PC-9 (cell line): ENCODE measurements around the gene PEMT. TPM values are rescaled to one million over a fixed set of nuclear protein-coding genes. Genes with fewer than 3 reads are reported as not detected.
"Not testable (repeated sequence)": the region's sequence is repeated elsewhere in the genome, so short reads cannot be mapped to it uniquely, and the experiment has no call there.

Experiments
- BruUV-seq: library from RNA; stranded (reverse); fragments of 400-500 nt; replicated peaks from 2 replicates; lab custom pipeline; 2021; lab: Mats Ljungman, UMichigan
- CTCF ChIA-PET: fragments of 300-600 bp; sonication (Branson Sonifier 250); formaldehyde crosslinking; loops from one replicate; lab custom pipeline; 2022; ENCODE audit warnings: antibody characterized with exemption; lab: Charles Lee
- POLR2A ChIA-PET: fragments of 300-600 bp; sonication (Branson Sonifier 250); formaldehyde crosslinking; loops from one replicate; lab custom pipeline; 2022; ENCODE audit warnings: antibody characterized with exemption; ENCODE audit not compliant: unreplicated experiment; lab: Charles Lee
- DNase-seq, 2 experiments: peaks; one replicate each; pipeline versions ENCODE4 v3.0.0 to v3.0.0-alpha.2; 2015 to 2022; ENCODE audit warnings: mixed read lengths in 1 of 2
- H2AFZ ChIP-seq: fragments of 200-600 bp; sonication (generic); 2 replicates; pipeline ENCODE4 v1.8.1; 2017; ENCODE audit warnings: antibody characterized with exemption
- H3F3A ChIP-seq: fragments of 200-600 bp; sonication (generic); 2 replicates; pipeline ENCODE4 v1.8.1; 2017; ENCODE audit warnings: antibody characterized with exemption, mild to moderate bottlenecking, low read depth; ENCODE audit not compliant: insufficient read depth
- H3K27ac ChIP-seq: fragments of 200-600 bp; sonication (generic); 2 replicates; pipeline ENCODE4 v1.6.1; 2016; ENCODE audit warnings: mixed run types
- H3K27me3 ChIP-seq: fragments of 200-600 bp; sonication (generic); 2 replicates; pipeline ENCODE4 v1.6.1; 2016; ENCODE audit warnings: low read depth, mixed run types; ENCODE audit not compliant: insufficient read depth
- H3K36me3 ChIP-seq: fragments of 200-600 bp; sonication (generic); 2 replicates; pipeline ENCODE4 v1.6.1; 2016; ENCODE audit warnings: low read depth, mixed run types
- H3K4me1 ChIP-seq: fragments of 200-600 bp; sonication (generic); replicated peaks from 2 replicates; pipeline ENCODE4 v1.6.1; 2016; ENCODE audit warnings: mixed run types; ENCODE audit not compliant: insufficient read depth
- H3K4me2 ChIP-seq: fragments of 200-600 bp; sonication (generic); 2 replicates; pipeline ENCODE4 v1.6.1; 2017; ENCODE audit warnings: mixed run types
- H3K4me3 ChIP-seq: fragments of 200-600 bp; sonication (generic); 2 replicates; pipeline ENCODE4 v1.6.1; 2016; ENCODE audit warnings: mixed run types
- H3K79me2 ChIP-seq: fragments of 200-600 bp; sonication (generic); 2 replicates; pipeline ENCODE4 v1.6.1; 2017; ENCODE audit warnings: low read depth, mixed run types
- H3K9me2 ChIP-seq: fragments of 200-600 bp; sonication (generic); 2 replicates; pipeline ENCODE4 v1.8.1; 2017; ENCODE audit warnings: mild to moderate bottlenecking; ENCODE audit not compliant: insufficient read depth
- H3K9me3 ChIP-seq: fragments of 200-600 bp; sonication (generic); 2 replicates; pipeline ENCODE4 v1.8.1; 2016; ENCODE audit warnings: low read depth; ENCODE audit not compliant: insufficient read depth
- H4K20me1 ChIP-seq: fragments of 200-600 bp; sonication (generic); 2 replicates; pipeline ENCODE4 v1.8.1; 2017; ENCODE audit not compliant: insufficient read depth
- CTCF ChIP-seq: fragments of 200-600 bp; sonication (generic); conservative IDR thresholded peaks from 2 replicates; pipeline ENCODE4 v1.6.1; 2017; ENCODE audit warnings: mixed run types, antibody characterized with exemption, mild to moderate bottlenecking, moderate library complexity
- EZH2 ChIP-seq: fragments of 200-600 bp; sonication (generic); IDR thresholded peaks from 2 replicates; pipeline ENCODE4 v1.8.0; 2017; ENCODE audit warnings: antibody characterized with exemption, low read depth
- intact Hi-C: fragments of 100-400 bp; cut with micrococcal nuclease; formaldehyde crosslinking; loops from one replicate; pipeline ENCODE4 v1.10.0; 2022; ENCODE audit not compliant: unreplicated experiment
- total RNA-seq: library from RNA; stranded (reverse); gene quantifications from 2 replicates; pipeline ENCODE4 v1.2.3, GENCODE V29; 2021

PEMT gene
- total RNA-seq, 1 experiment from 2014 or later, result 61.2 TPM

GRCh38 chr17:17636272-17636885 is 44.9 kb upstream of the PEMT start:
- no peak for DNase-seq
- intact Hi-C loops, result no loop called here
- no TSS peak for BruUV-seq
- no peaks in the 10 kb centered on the region for H3K79me2 ChIP-seq
- H3K4me1 ChIP-seq, result no peaks in the 10 kb centered on the region
- no peaks in the 10 kb centered on the region for H3K9me2 ChIP-seq
- no peaks in the 10 kb centered on the region for H3K36me3 ChIP-seq
- POLR2A ChIA-PET, result no interaction called here
- CTCF ChIA-PET, result interaction anchor here (1.0 kb wide), 1 partner anchor 13 kb away, joined by 7 read pairs; no protein-coding TSS in a partner anchor
- no peak overlapping the region for H3K4me3 ChIP-seq
- TF ChIP-seq CTCF (no peak), EZH2 (no peak)
- H3K27ac ChIP-seq, result no peak overlapping the region
- H4K20me1 ChIP-seq, result no peaks in the 10 kb centered on the region
- H2AFZ ChIP-seq, result no peak overlapping the region
- no peak overlapping the region for H3K4me2 ChIP-seq
- H3F3A ChIP-seq, result no peaks in the 10 kb centered on the region; the same call in 1 of the 2 replicates
- H3K9me3 ChIP-seq, result no peaks in the 10 kb centered on the region
- H3K27me3 ChIP-seq, result no peaks in the 10 kb centered on the region

GRCh38 chr17:17635537-17636271 is 44.2 kb upstream of the PEMT start:
- H3K4me1 ChIP-seq, H3K79me2 ChIP-seq, H3K4me3 ChIP-seq, H3K27me3 ChIP-seq, H3K9me3 ChIP-seq, H2AFZ ChIP-seq, H3K9me2 ChIP-seq, H3K4me2 ChIP-seq, H3K36me3 ChIP-seq, H4K20me1 ChIP-seq, H3K27ac ChIP-seq, intact Hi-C loops, POLR2A ChIA-PET, H3F3A ChIP-seq, BruUV-seq, DNase-seq: not testable (repeated sequence)
- CTCF ChIA-PET, result interaction anchor here (0.7 to 1.0 kb wide), 2 partner anchors 12 to 22 kb away, joined by 7 to 11 read pairs; no protein-coding TSS in a partner anchor

- Histone ChIP-seq H3K4me1 (no peaks in the 10 kb centered on the region), H3K27me3 (no peaks in the 10 kb centered on the region), H3K27ac (no peak overlapping the region), H3K4me3 (no peak overlapping the region), H3K79me2 (no peaks in the 10 kb centered on the region), H3F3A (no peaks in the 10 kb centered on the region; the same call in 1 of the 2 replicates), H2AFZ (no peak overlapping the region), H3K4me2 (no peak overlapping the region), H4K20me1 (no peaks in the 10 kb centered on the region), H3K9me2 (no peaks in the 10 kb centered on the region), H3K36me3 (no peaks in the 10 kb centered on the region), H3K9me3 (no peaks in the 10 kb centered on the region)
- no peak for TF ChIP-seq EZH2
- ChIA-PET POLR2A (no interaction called here), CTCF (interaction anchor here (0.7 kb wide), 1 partner anchor 21 kb away, joined by 11 read pairs; no protein-coding TSS in a partner anchor)
- no peak for DNase-seq
- intact Hi-C loops, result no loop called here
- no TSS peak for BruUV-seq
These were observed 43.6 kb upstream of the PEMT start for GRCh38 chr17:17635126-17635525.

- intact Hi-C loops, result no loop called here
- no TSS peak for BruUV-seq
These were observed 41.8 kb upstream of the PEMT start for GRCh38 chr17:17633310-17633709.

GRCh38 chr17:17632690-17633089 is 41.2 kb upstream of the PEMT start:
- H3K4me2 ChIP-seq, H3K36me3 ChIP-seq, H2AFZ ChIP-seq, BruUV-seq, H3K27me3 ChIP-seq, H3K9me3 ChIP-seq, DNase-seq, intact Hi-C loops, H3F3A ChIP-seq, POLR2A ChIA-PET, H3K9me2 ChIP-seq, H3K4me3 ChIP-seq, H3K79me2 ChIP-seq, H4K20me1 ChIP-seq, H3K27ac ChIP-seq, H3K4me1 ChIP-seq: not testable (repeated sequence)
- CTCF ChIA-PET, result interaction anchor here (0.6 kb wide), 1 partner anchor 10 kb away, joined by 5 read pairs; no protein-coding TSS in a partner anchor

More at GRCh38 chr17:17633310-17633709, 41.8 kb upstream of the PEMT start:
- Histone ChIP-seq H3K4me2 (no peak overlapping the region), H3F3A (peaks cover 4% of the 10 kb centered on the region; the same call in 1 of the 2 replicates), H2AFZ (no peak overlapping the region), H3K9me2 (no peaks in the 10 kb centered on the region), H4K20me1 (no peaks in the 10 kb centered on the region), H3K79me2 (no peaks in the 10 kb centered on the region), H3K27ac (no peak overlapping the region), H3K27me3 (no peaks in the 10 kb centered on the region), H3K9me3 (no peaks in the 10 kb centered on the region), H3K4me3 (no peak overlapping the region), H3K36me3 (no peaks in the 10 kb centered on the region), H3K4me1 (0 out of 2 replicates have a peak, but pooled peaks cover 4% of the 10 kb centered on the region)
- DNase-seq, result no peak
- ChIA-PET CTCF (interaction anchor here (0.6 kb wide), 1 partner anchor 9 kb away, joined by 5 read pairs; no protein-coding TSS in a partner anchor), POLR2A (no interaction called here)
- TF ChIP-seq EZH2 (no peak), CTCF (no peak)
